ENCODE measurements around the gene CTBP2. TPM values are rescaled to one million over a fixed set of nuclear protein-coding genes. Genes with fewer than 3 reads are reported as not detected.
A peak's percentile ranks its signal among the peaks of the same experiment; 100 is the strongest.

The CTBP2 gene
- polyA plus RNA-seq, 1 donor (not counting 4 experiments of a cell fraction or from before 2014, with no cell fraction given): 76.0 TPM

GRCh38 chr10:124941823-124942222 lies 218.5 kb downstream of the CTBP2 start, which contains the start of gene ZRANB1:
ZRANB1 (plus strand) TSS chr10:124942123; CDS start chr10:124942494, 371 bp downstream.
- no peak for TF ChIP-seq EZH2 (IDR thresholded peaks at IDR 0.05; ENCODE audit: low read length)
- TF ChIP-seq, protein P1, sequence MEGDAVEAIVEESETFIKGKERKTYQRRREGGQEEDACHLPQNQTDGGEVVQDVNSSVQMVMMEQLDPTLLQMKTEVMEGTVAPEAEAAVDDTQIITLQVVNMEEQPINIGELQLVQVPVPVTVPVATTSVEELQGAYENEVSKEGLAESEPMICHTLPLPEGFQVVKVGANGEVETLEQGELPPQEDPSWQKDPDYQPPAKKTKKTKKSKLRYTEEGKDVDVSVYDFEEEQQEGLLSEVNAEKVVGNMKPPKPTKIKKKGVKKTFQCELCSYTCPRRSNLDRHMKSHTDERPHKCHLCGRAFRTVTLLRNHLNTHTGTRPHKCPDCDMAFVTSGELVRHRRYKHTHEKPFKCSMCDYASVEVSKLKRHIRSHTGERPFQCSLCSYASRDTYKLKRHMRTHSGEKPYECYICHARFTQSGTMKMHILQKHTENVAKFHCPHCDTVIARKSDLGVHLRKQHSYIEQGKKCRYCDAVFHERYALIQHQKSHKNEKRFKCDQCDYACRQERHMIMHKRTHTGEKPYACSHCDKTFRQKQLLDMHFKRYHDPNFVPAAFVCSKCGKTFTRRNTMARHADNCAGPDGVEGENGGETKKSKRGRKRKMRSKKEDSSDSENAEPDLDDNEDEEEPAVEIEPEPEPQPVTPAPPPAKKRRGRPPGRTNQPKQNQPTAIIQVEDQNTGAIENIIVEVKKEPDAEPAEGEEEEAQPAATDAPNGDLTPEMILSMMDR (optimal IDR thresholded peaks at IDR 0.05 in 1 of 3, IDR thresholded peaks at IDR 0.05 in 1 of 3, conservative IDR thresholded peaks at IDR 0.05 in 1 of 3; ENCODE audit: extremely low read depth in 1 of 3, insufficient read depth in 2 of 3, low read length in 3 of 3): no peak

DNA sequence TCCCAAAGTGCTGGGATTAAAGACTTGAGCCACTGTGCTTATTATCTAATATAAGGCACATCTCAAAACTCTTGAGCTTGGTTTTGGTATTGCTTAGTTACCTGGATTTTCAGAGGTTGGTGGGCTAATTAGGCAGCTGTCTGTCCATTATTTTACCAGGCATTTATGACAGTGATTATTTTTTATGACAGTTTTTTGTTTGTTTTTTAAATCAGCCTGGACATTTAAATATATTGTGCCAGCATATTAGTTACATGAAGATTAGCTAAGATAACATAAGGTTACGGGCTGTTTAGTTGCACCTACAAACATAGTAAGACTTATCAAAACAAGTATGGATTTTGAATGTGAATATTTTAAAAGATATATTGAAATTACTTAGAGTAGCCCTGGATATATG lies 221.1 kb downstream of the CTBP2 start:
- dilution Hi-C loops (cut with MboI; ENCODE audit: extremely low pct_ligation_motif_present, low sequenced_read_pairs): no loop called here
- H3K4me1 ChIP-seq (ENCODE audit: control insufficient read depth, extremely low read depth, insufficient read depth, low read length): peaks cover 14% of the 10 kb centered on the region
- no peaks in the 10 kb centered on the region for H3K9me3 ChIP-seq (ENCODE audit: control insufficient read depth, low read depth, low read length)
- H2AFZ ChIP-seq (ENCODE audit: control insufficient read depth, low read length): no peak overlapping the region
- H3K9ac ChIP-seq (ENCODE audit: control insufficient read depth, extremely low read depth, insufficient read depth, low read length): no peak overlapping the region
- peaks cover 5 to 12% of the 10 kb centered on the region in 2 experiments for H3K36me3 ChIP-seq (ENCODE audit: control insufficient read depth in 2 of 2, extremely low read depth in 1 of 2, insufficient read depth in 2 of 2, low read length in 2 of 2)
- peaks cover 13% of the 10 kb centered on the region for H4K20me1 ChIP-seq (ENCODE audit: control insufficient read depth, extremely low read depth, insufficient read depth, low read length)
- TF ChIP-seq EZH2 (IDR thresholded peaks at IDR 0.05; ENCODE audit: low read length): no peak
- TF ChIP-seq, protein P1 (optimal IDR thresholded peaks at IDR 0.05 in 1 of 3, IDR thresholded peaks at IDR 0.05 in 1 of 3, conservative IDR thresholded peaks at IDR 0.05 in 1 of 3; ENCODE audit: extremely low read depth in 1 of 3, insufficient read depth in 2 of 3, low read length in 3 of 3): no peak
- FAIRE-seq: no peak
- no peak overlapping the region for H3K4me3 ChIP-seq (ENCODE audit: control insufficient read depth in 2 of 3, extremely low read depth in 1 of 3, insufficient read depth in 2 of 3, low read depth in 1 of 3, low read length in 3 of 3)
- no peak overlapping the region for H3K27ac ChIP-seq (ENCODE audit: control insufficient read depth, insufficient read depth, low read length)
- no peaks in the 10 kb centered on the region for H3K27me3 ChIP-seq (ENCODE audit: control insufficient read depth, extremely low read depth, insufficient read depth, low read length)
- H3K4me2 ChIP-seq (ENCODE audit: control insufficient read depth, extremely low read depth, insufficient read depth, low read depth, low read length): no peak overlapping the region
- no peaks in the 10 kb centered on the region for H3K9me1 ChIP-seq (ENCODE audit: control insufficient read depth, extremely low read depth, insufficient read depth, low read length)
- H3K79me2 ChIP-seq (ENCODE audit: control insufficient read depth, insufficient read depth, low read length): peaks cover 75% of the 10 kb centered on the region
- DNase-seq (ENCODE audit: low read depth, low spot score): no peak

More at GRCh38 chr10:124941823-124942222, 218.5 kb downstream of the CTBP2 start, which contains the start of gene ZRANB1:
- H4K20me1 ChIP-seq (ENCODE audit: control insufficient read depth, extremely low read depth, insufficient read depth, low read length): peaks cover 8% of the 10 kb centered on the region
- no peak within 1 kb of the TSS for H3K4me3 ChIP-seq (ENCODE audit: control insufficient read depth in 2 of 3, extremely low read depth in 1 of 3, insufficient read depth in 2 of 3, low read depth in 1 of 3, low read length in 3 of 3)
- no peaks in the 10 kb centered on the region for H3K9me1 ChIP-seq (ENCODE audit: control insufficient read depth, extremely low read depth, insufficient read depth, low read length)
- no peak within 1 kb of the TSS for H3K4me2 ChIP-seq (ENCODE audit: control insufficient read depth, extremely low read depth, insufficient read depth, low read depth, low read length)
- peaks cover 75% of the 10 kb centered on the region for H3K79me2 ChIP-seq (ENCODE audit: control insufficient read depth, insufficient read depth, low read length)
- no peak within 1 kb of the TSS for H2AFZ ChIP-seq (ENCODE audit: control insufficient read depth, low read length)
- peaks cover 13% of the 10 kb centered on the region for H3K4me1 ChIP-seq (ENCODE audit: control insufficient read depth, extremely low read depth, insufficient read depth, low read length)
- FAIRE-seq: no peak
- dilution Hi-C loops (cut with MboI; ENCODE audit: extremely low pct_ligation_motif_present, low sequenced_read_pairs): no loop called here
- H3K9me3 ChIP-seq (ENCODE audit: control insufficient read depth, low read depth, low read length): no peaks in the 10 kb centered on the region
- H3K36me3 ChIP-seq (ENCODE audit: control insufficient read depth in 2 of 2, extremely low read depth in 1 of 2, insufficient read depth in 2 of 2, low read length in 2 of 2): peaks cover 5 to 12% of the 10 kb centered on the region in 2 experiments
- no peaks in the 10 kb centered on the region for H3K27me3 ChIP-seq (ENCODE audit: control insufficient read depth, extremely low read depth, insufficient read depth, low read length)
- no peak for DNase-seq (ENCODE audit: low read depth, low spot score)
- H3K27ac ChIP-seq (ENCODE audit: control insufficient read depth, insufficient read depth, low read length): peak within 1 kb of the TSS; percentile 53
- no peak within 1 kb of the TSS for H3K9ac ChIP-seq (ENCODE audit: control insufficient read depth, extremely low read depth, insufficient read depth, low read length)

Data from keratinocyte (primary cell).